K562 (cell line): ENCODE measurements around the gene RALGPS1. TPM values are rescaled to one million over a fixed set of nuclear protein-coding genes. Genes with fewer than 3 reads are reported as not detected.

Experiments
- ATAC-seq: fragments of 200-7000 bp; cut with Tn5 transposase; 3 replicates; pipeline ENCODE4 v1.9.1; 2020; ENCODE audit warnings: moderate library complexity
- BruUV-seq: library from RNA; stranded (reverse); fragments of 400-500 nt; replicated peaks from 2 replicates; lab custom pipeline; 2021; lab: Mats Ljungman, UMichigan
- CTCF ChIA-PET: fragments of 300-600 bp; formaldehyde crosslinking; extraction: SDS; loops from one replicate; lab custom pipeline; 2021; ENCODE audit warnings: low intra/inter-chr PET ratio; lab: Yijun Ruan, JAX
- POLR2A ChIA-PET: fragments of 300-600, 350-650 bp; sonication (Branson Sonifier 250); formaldehyde crosslinking; extraction: SDS; loops from one replicate; lab custom pipeline; 2021; ENCODE audit warnings: antibody characterized with exemption, inconsistent platforms; lab: Yijun Ruan, JAX
- DNase-seq, 4 experiments: peaks; one replicate each; pipeline versions ENCODE4 v3.0.0 to v3.0.0-alpha.2; 2011 to 2018; ENCODE audit warnings: low spot score in 3 of 4, mixed read lengths in 3 of 4; ENCODE audit errors: extremely low read depth in 1 of 4
- FAIRE-seq: peaks from 2 replicates; lab custom pipeline; 2011; peaks lifted over from hg19 to GRCh38; lab: Jason Lieb, UNC
- H2AFZ ChIP-seq: 2 replicates; pipeline ENCODE4 v1.6.0; 2011; ENCODE audit warnings: low read depth, low read length, control low read depth, inconsistent platforms
- H3K27ac ChIP-seq: fragments of 200-600 bp; 3 replicates; pipeline ENCODE4 v1.8.0; 2011; ENCODE audit warnings: low read depth, mild to moderate bottlenecking, control low read depth, inconsistent platforms, low read length, moderate library complexity, mixed read lengths; ENCODE audit errors: extremely low read depth
- H3K27me3 ChIP-seq, 2 experiments: fragments of 300-600 bp in 1 of 2; 2 replicates in 1 of 2; 3 replicates in 1 of 2; pipeline versions ENCODE4 v1.6.0 to v1.8.0; 2011; ENCODE audit warnings: inconsistent platforms in 2 of 2, low read length in 2 of 2, mild to moderate bottlenecking in 1 of 2, mixed read lengths in 1 of 2, moderate library complexity in 1 of 2; ENCODE audit not compliant: control insufficient read depth in 2 of 2, insufficient read depth in 2 of 2
- H3K36me3 ChIP-seq: fragments of 300-600 bp; 3 replicates; pipeline ENCODE4 v1.8.0; 2011; ENCODE audit warnings: mild to moderate bottlenecking, low read length, inconsistent platforms; ENCODE audit not compliant: control insufficient read depth, insufficient read depth
- H3K4me1 ChIP-seq, 2 experiments: fragments of 200-600 bp in 1 of 2; replicated peaks in 1 of 2; 2 replicates in 1 of 2; 3 replicates in 1 of 2; pipeline versions ENCODE4 v1.5.1 to v1.8.0; 2011; ENCODE audit warnings: inconsistent platforms in 2 of 2, low read length in 2 of 2, mild to moderate bottlenecking in 1 of 2, mixed read lengths in 1 of 2, moderate library complexity in 1 of 2; ENCODE audit not compliant: control insufficient read depth in 2 of 2, insufficient read depth in 2 of 2
- H3K4me2 ChIP-seq: 2 replicates; pipeline ENCODE4 v1.6.1; 2011; ENCODE audit warnings: low read length, control low read depth, inconsistent platforms, mixed read lengths; ENCODE audit not compliant: insufficient read depth
- H3K4me3 ChIP-seq: fragments of 200-600 bp; sonication (generic), shearing (Covaris generic); 2 replicates; pipeline ENCODE4 v1.5.1; 2016; ENCODE audit warnings: control low read depth, inconsistent platforms
- H3K79me2 ChIP-seq: fragments of 200-600 bp; 3 replicates; pipeline ENCODE4 v1.8.0; 2011; ENCODE audit warnings: low read length, inconsistent platforms; ENCODE audit not compliant: control insufficient read depth, insufficient read depth
- H3K9ac ChIP-seq, 2 experiments: 2 replicates each; pipeline versions ENCODE4 v1.6.0 to v1.6.1; 2011; ENCODE audit warnings: low read depth in 2 of 2, low read length in 2 of 2, control low read depth in 1 of 2, inconsistent platforms in 1 of 2, mild to moderate bottlenecking in 1 of 2, mixed read lengths in 1 of 2; ENCODE audit not compliant: insufficient read depth in 1 of 2
- H3K9me1 ChIP-seq: one replicate; pipeline ENCODE4 v1.6.0; 2011; ENCODE audit warnings: inconsistent platforms, mild to moderate bottlenecking, low read length, moderate library complexity; ENCODE audit not compliant: control insufficient read depth, insufficient read depth
- H3K9me3 ChIP-seq: replicated peaks from 2 replicates; pipeline ENCODE4 v1.5.1; 2011; ENCODE audit warnings: low read depth, low read length, inconsistent platforms; ENCODE audit not compliant: control insufficient read depth, insufficient read depth
- H4K20me1 ChIP-seq: replicated peaks from 2 replicates; pipeline ENCODE4 v1.6.1; 2011; ENCODE audit warnings: low read length, inconsistent platforms, mixed read lengths; ENCODE audit not compliant: control insufficient read depth, insufficient read depth
- ESRRA ChIP-seq: fragments of 450-650 bp; IDR thresholded peaks from 2 replicates; pipeline ENCODE4 v1.6.1; 2014; ENCODE audit warnings: low read depth, mild to moderate bottlenecking, moderate library complexity, borderline replicate concordance
- HLTF ChIP-seq: fragments of 450-650 bp; IDR thresholded peaks from 2 replicates; pipeline ENCODE4 v1.6.1; 2016
- NCOA2 ChIP-seq, 2 experiments: fragments of 450-650 bp; IDR thresholded peaks; 2 replicates each; pipeline ENCODE4 v1.6.1; 2018; ENCODE audit warnings: mild to moderate bottlenecking in 2 of 2, moderate library complexity in 1 of 2; ENCODE audit not compliant: partially characterized antibody in 2 of 2
- NFE2L1 ChIP-seq: fragments of 450-650 bp; IDR thresholded peaks from 2 replicates; pipeline ENCODE4 v1.6.1; 2016; ENCODE audit warnings: missing genetic modification characterization, low read depth, mild to moderate bottlenecking, missing compliant biosample characterization, moderate library complexity, borderline replicate concordance
- NUFIP1 ChIP-seq: fragments of 450-650 bp; IDR thresholded peaks from 2 replicates; pipeline ENCODE4 v1.6.1; 2018; ENCODE audit not compliant: partially characterized antibody
- RCOR1 ChIP-seq, 2 experiments: IDR thresholded peaks; 2 replicates each; pipeline ENCODE4 v1.6.1; 2012; ENCODE audit warnings: low read depth in 2 of 2, low read length in 2 of 2, borderline replicate concordance in 1 of 2, improper control_type of control experiment in 1 of 2
- THRB ChIP-seq: fragments of 450-650 bp; formaldehyde crosslinking; conservative IDR thresholded peaks from 2 replicates; pipeline ENCODE4 v1.4.0; 2022; ENCODE audit warnings: mild to moderate bottlenecking, missing genetic modification characterization
- ZNF124 ChIP-seq: sonication (generic); formaldehyde crosslinking; IDR thresholded peaks from 2 replicates; pipeline ENCODE4 v1.8.1; 2022; ENCODE audit warnings: missing genetic modification reagents
- WGBS: fragments of 100-300 bp; shearing (Covaris generic); methylation state at CpG from one replicate; pipeline ENCODE4 v1.1.6; 2016; ENCODE audit warnings: low coverage, mixed read lengths; ENCODE audit not compliant: insufficient coverage; ENCODE audit errors: missing lambda C conversion rate; 5-methylcytosine and 5-hydroxymethylcytosine counted together
- in situ Hi-C: fragments of 300-500 bp; cut with MboI; formaldehyde crosslinking; loops from 4 replicates; pipeline ENCODE4 v1.15.0; 2018; ENCODE audit warnings: inconsistent platforms, mixed read lengths
- intact Hi-C: fragments of 100-400 bp; cut with micrococcal nuclease; formaldehyde crosslinking; loops from 2 replicates; pipeline ENCODE4 v1.14.2; 2022
- polyA plus RNA-seq, 8 experiments: library from polyadenylated mRNA; depleted of rRNA in 4 of 8; stranded (reverse) in 5 of 8; unstranded in 3 of 8; fragments of >200 nt; fragmentation: Nextera tagmentation in 2 of 8; fragmentation: Illumina TruSeq in 1 of 8; extraction: Ambion mirVana in 2 of 8; extraction: Trizol in 1 of 8; gene quantifications; 2 replicates each; pipeline versions ENCODE4 v1.2.1 to v1.2.3, GENCODE V29; 2011 to 2014; ENCODE audit warnings: inconsistent platforms in 1 of 8, missing spikeins in 1 of 8
- total RNA-seq, 7 experiments: library from RNA; depleted of rRNA in 6 of 7; stranded (reverse); fragments of >200 nt in 6 of 7; fragmentation: Illumina TruSeq in 2 of 7; extraction: Trizol in 2 of 7; gene quantifications; 2 replicates each; pipeline versions ENCODE4 v1.2.1 to v1.2.3, GENCODE V29; 2011 to 2021; ENCODE audit warnings: low replicate concordance in 1 of 7

The RALGPS1 gene
- total and polyA plus RNA-seq, 9 of the 15 experiments (the other 6 are each of a cell fraction or from before 2014, with no cell fraction given) = 0.04 to 2.6 (median 1.5) TPM

DNA sequence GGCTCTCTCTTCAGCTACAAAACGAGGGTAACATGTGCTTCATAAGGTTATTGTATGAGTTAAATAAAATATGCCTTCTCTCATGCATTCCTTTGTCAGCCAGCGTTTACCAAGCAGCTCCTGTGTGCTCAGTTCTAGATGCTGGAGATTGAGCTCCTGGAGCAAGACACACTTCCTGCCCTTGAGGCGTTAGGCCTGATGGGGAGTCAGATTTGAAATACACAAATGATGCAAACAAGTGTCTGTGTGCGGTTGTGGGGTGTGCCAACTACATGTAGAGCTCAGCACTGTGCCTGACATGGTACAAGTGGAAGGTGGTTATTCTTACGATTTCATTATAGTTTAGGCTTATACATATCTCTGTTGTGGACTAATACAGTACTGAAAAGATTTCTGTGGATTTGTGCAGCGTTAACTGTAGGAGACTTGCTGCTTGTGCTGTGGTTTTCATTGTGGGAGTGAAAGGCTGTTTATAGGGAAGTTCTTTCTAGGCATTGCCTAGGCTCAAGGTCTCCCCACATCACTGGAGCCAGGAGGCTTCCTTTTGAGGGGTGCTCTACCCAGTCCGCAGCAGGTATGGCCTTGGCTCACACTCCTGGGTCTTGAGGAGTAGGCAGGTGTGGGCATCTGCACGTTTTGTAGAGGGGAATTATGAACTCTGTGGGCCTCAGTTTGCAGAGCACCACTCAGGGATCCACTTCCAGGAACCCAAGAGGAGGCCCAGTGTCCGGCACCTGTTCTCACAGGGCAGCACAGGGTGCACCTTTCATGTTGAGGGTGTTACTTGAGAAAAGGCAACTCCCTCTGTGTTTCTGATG, 247.7 kb downstream of the RALGPS1 start:
- Histone ChIP-seq H3K4me1 (peaks cover 10 to 11% of the 10 kb centered on the region in 2 experiments; a peak in 4 of 5 replicates), H3K36me3 (no peaks in the 10 kb centered on the region), H3K9me3 (no peaks in the 10 kb centered on the region)
- no TSS peak for BruUV-seq
- no peak for DNase-seq
- CTCF ChIA-PET = no interaction called here
- TF ChIP-seq RCOR1 (IDR thresholded peaks at IDR 0.05; ENCODE audit: borderline replicate concordance in 1 of 2, low read depth in 2 of 2, low read length in 2 of 2) = no peak
- TF ChIP-seq ESRRA = no peak
- no peak for TF ChIP-seq ZNF124 (CRISPR knock-in tag)
- no peak for TF ChIP-seq NUFIP1
- no peak for TF ChIP-seq NFE2L1
- no peak for TF ChIP-seq THRB (CRISPR knock-in tag)
- no peak for TF ChIP-seq HLTF
- no peak for TF ChIP-seq NCOA2 (IDR thresholded peaks at IDR 0.05; ENCODE audit: partially characterized antibody in 2 of 2)
- TF ChIP-seq, all 486 proteins: peak for 0
- Histone ChIP-seq H3K4me3 (no peak overlapping the region), H2AFZ (no peak overlapping the region), H3K4me2 (no peak overlapping the region), H4K20me1 (no peaks in the 10 kb centered on the region), H3K27me3 (no peaks in the 10 kb centered on the region), H3K9ac (no peak overlapping the region), H3K9me1 (no peaks in the 10 kb centered on the region), H3K27ac (no peak overlapping the region), H3K79me2 (no peaks in the 10 kb centered on the region)
- FAIRE-seq = no peak
- ATAC-seq = no peak
- POLR2A ChIA-PET = interaction anchor here (0.6 to 2.0 kb wide), 3 partner anchors 12 to 141 kb away, joined by 3 to 7 read pairs (median 4); no protein-coding TSS in a partner anchor
- in situ Hi-C loops (no loop called here), intact Hi-C loops (no loop called here)
- WGBS = 10% methylated on average over 9 of the region's 9 CpGs
